Liver (tissue), 9 donors: ENCODE data around the gene COMMD10. TPM values are rescaled to one million over a fixed set of nuclear protein-coding genes. Genes with fewer than 3 reads are reported as not detected.

Source experiments
- DNase-seq: peaks from one replicate; pipeline ENCODE4 v3.0.0-alpha.2; 2017; ENCODE audit warnings: low spot score
- H3K27ac ChIP-seq, 2 donors: one replicate each; pipeline ENCODE4 v1.7.0; 2013; ENCODE audit warnings: inconsistent platforms in 2 of 2, low read length in 2 of 2, control low read depth in 1 of 2, low read depth in 1 of 2, mild to moderate bottlenecking in 1 of 2
- H3K27me3 ChIP-seq, 4 donors: one replicate each; pipeline versions ENCODE4 v1.6.1 to v1.7.0; 2013; ENCODE audit warnings: low read length in 3 of 4, inconsistent platforms in 1 of 4, mild to moderate bottlenecking in 1 of 4, moderate library complexity in 1 of 4; ENCODE audit not compliant: control insufficient read depth in 4 of 4, insufficient read depth in 4 of 4
- H3K36me3 ChIP-seq, 4 donors: one replicate each; pipeline versions ENCODE4 v1.6.1 to v1.7.0; 2013; ENCODE audit warnings: low read length in 3 of 4, mild to moderate bottlenecking in 3 of 4, low read depth in 1 of 4, moderate library complexity in 1 of 4; ENCODE audit not compliant: control insufficient read depth in 4 of 4, insufficient read depth in 3 of 4
- H3K4me1 ChIP-seq, 4 donors: one replicate each; pipeline versions ENCODE4 v1.6.1 to v1.7.0; 2013; ENCODE audit warnings: low read length in 3 of 4, mild to moderate bottlenecking in 3 of 4, moderate library complexity in 1 of 4; ENCODE audit not compliant: control insufficient read depth in 4 of 4, insufficient read depth in 4 of 4
- H3K4me3 ChIP-seq, 3 donors: one replicate each; pipeline versions ENCODE4 v1.6.1 to v1.7.0; 2013; ENCODE audit warnings: low read length in 3 of 3, control low read depth in 1 of 3, low read depth in 1 of 3, mild to moderate bottlenecking in 1 of 3
- H3K9ac ChIP-seq, 2 donors: one replicate each; pipeline ENCODE4 v1.7.0; 2013; ENCODE audit warnings: low read length in 2 of 2, mild to moderate bottlenecking in 2 of 2, moderate library complexity in 2 of 2, control low read depth in 1 of 2, low read depth in 1 of 2
- H3K9me3 ChIP-seq, 4 donors: one replicate each; pipeline versions ENCODE4 v1.6.1 to v1.7.0; 2013; ENCODE audit warnings: low read length in 3 of 4; ENCODE audit not compliant: control insufficient read depth in 4 of 4
- ATF3 ChIP-seq: IDR thresholded peaks from 2 replicates; pipeline ENCODE4 v1.6.1; 2016; ENCODE audit warnings: antibody characterized with exemption
- CTCF ChIP-seq: fragments of 150-350 bp; IDR thresholded peaks from 2 replicates; pipeline ENCODE4 v1.5.1; 2017; ENCODE audit warnings: improper control_type of control experiment, low read depth, low read length; ENCODE audit not compliant: missing input control
- EGR1 ChIP-seq, 2 donors: IDR thresholded peaks; 2 replicates each; pipeline ENCODE4 v1.6.1; 2016 to 2018; ENCODE audit warnings: antibody characterized with exemption in 2 of 2, low read depth in 2 of 2
- FOXA2 ChIP-seq: IDR thresholded peaks from 2 replicates; pipeline ENCODE4 v1.6.1; 2016; ENCODE audit warnings: antibody characterized with exemption
- GABPA ChIP-seq, 2 donors: IDR thresholded peaks in 1 of 2; conservative IDR thresholded peaks in 1 of 2; 2 replicates each; pipeline ENCODE4 v1.6.1; 2016; ENCODE audit warnings: antibody characterized with exemption in 2 of 2, mild to moderate bottlenecking in 1 of 2, moderate library complexity in 1 of 2
- HNF4A ChIP-seq, 2 donors: conservative IDR thresholded peaks; 2 replicates each; pipeline ENCODE4 v1.6.1; 2016; ENCODE audit warnings: antibody characterized with exemption in 2 of 2, mild to moderate bottlenecking in 2 of 2
- JUND ChIP-seq, 2 donors: IDR thresholded peaks; 2 replicates each; pipeline ENCODE4 v1.6.1; 2016; ENCODE audit warnings: antibody characterized with exemption in 2 of 2
- MAX ChIP-seq: IDR thresholded peaks from 2 replicates; pipeline ENCODE4 v1.6.1; 2016; ENCODE audit warnings: antibody characterized with exemption
- NR2F2 ChIP-seq: IDR thresholded peaks from 2 replicates; pipeline ENCODE4 v1.6.1; 2016; ENCODE audit warnings: antibody characterized with exemption
- RAD21 ChIP-seq, 2 donors: IDR thresholded peaks; 2 replicates each; pipeline ENCODE4 v1.6.1; 2016; ENCODE audit warnings: antibody characterized with exemption in 2 of 2, mild to moderate bottlenecking in 2 of 2
- REST ChIP-seq: IDR thresholded peaks from 2 replicates; pipeline ENCODE4 v1.6.1; 2016; ENCODE audit warnings: antibody characterized with exemption, mild to moderate bottlenecking
- RXRA ChIP-seq, 2 donors: IDR thresholded peaks; 2 replicates each; pipeline ENCODE4 v1.6.1; 2017 to 2018; ENCODE audit warnings: antibody characterized with exemption in 2 of 2, mild to moderate bottlenecking in 1 of 2
- TAF1 ChIP-seq: conservative IDR thresholded peaks from 2 replicates; pipeline ENCODE4 v1.6.1; 2016; ENCODE audit warnings: antibody characterized with exemption, mild to moderate bottlenecking
- YY1 ChIP-seq: IDR thresholded peaks from 2 replicates; pipeline ENCODE4 v1.6.1; 2016; ENCODE audit warnings: antibody characterized with exemption, mild to moderate bottlenecking
- ZBTB33 ChIP-seq: IDR thresholded peaks from 2 replicates; pipeline ENCODE4 v1.6.1; 2016; ENCODE audit warnings: antibody characterized with exemption
- WGBS: extraction: QIAGEN DNeasy Blood & Tissue Kit; methylation state at CpG from one replicate; pipeline ENCODE4 v1.1.7; 2013; 5-methylcytosine and 5-hydroxymethylcytosine counted together
- polyA plus RNA-seq, 2 donors: library from polyadenylated mRNA; stranded (reverse) in 1 of 2; unstranded in 1 of 2; fragments of 200-250 nt in 1 of 2; fragments of >200 nt in 1 of 2; fragmentation: Nextera tagmentation in 1 of 2; extraction: Ambion mirVana in 1 of 2; gene quantifications; one replicate each; pipeline versions ENCODE4 v1.2.1 to v1.2.3, GENCODE V29; 2013 to 2015
- total RNA-seq, 2 donors: library from RNA; depleted of rRNA; stranded (reverse); fragments of >200 nt; gene quantifications; one replicate each; pipeline ENCODE4 v1.2.3, GENCODE V29; 2014
- donor health status: healthy.
- donor health status: healthy.
- donor health status: healthy.
- donor health status: healthy.
- donor health status: healthy.

Gene COMMD10
- total and polyA plus RNA-seq, 4 donors, result 8.9 to 30.5 (median 19.3) TPM

- no peak for DNase-seq
- H3K36me3 ChIP-seq, result no peaks in the 10 kb centered on the region
- H3K27me3 ChIP-seq, result no peaks in the 10 kb centered on the region
- H3K4me1 ChIP-seq, result peaks cover 5 to 40% (median 27%) of the 10 kb centered on the region in 4 donors
- TF ChIP-seq ZBTB33 (no peak), CTCF (no peak), MAX (no peak), JUND (IDR thresholded peaks at IDR 0.05) (no peak), ATF3 (no peak), YY1 (no peak), RXRA (IDR thresholded peaks at IDR 0.05) (no peak), RAD21 (IDR thresholded peaks at IDR 0.05) (no peak), NR2F2 (no peak), HNF4A (conservative IDR thresholded peaks at IDR 0.05) (no peak), REST (no peak), GABPA (IDR thresholded peaks at IDR 0.05 in 1 of 2, conservative IDR thresholded peaks at IDR 0.05 in 1 of 2) (no peak), EGR1 (IDR thresholded peaks at IDR 0.05; ENCODE audit: low read depth in 2 of 2) (no peak), FOXA2 (no peak), TAF1 (no peak)
- 83% methylated on average over 2 of the region's 2 CpGs for WGBS
- H3K9ac ChIP-seq, result no peak overlapping the region
- no peak overlapping the region for H3K4me3 ChIP-seq
- no peak overlapping the region for H3K27ac ChIP-seq
- H3K9me3 ChIP-seq, result no peaks in the 10 kb centered on the region
Observed at GRCh38 chr5:116271446-116272025, 186.7 kb downstream of the COMMD10 start.
